ENCODE measurements around the gene OBSCN. TPM values are rescaled to one million over a fixed set of nuclear protein-coding genes. Genes with fewer than 3 reads are reported as not detected.

The OBSCN gene
- total and polyA plus RNA-seq, 2 donors (not counting 3 experiments of a cell fraction or from before 2014, with no cell fraction given): 1.5 to 2.9 TPM

GRCh38 chr1:228325267-228325666, 117.4 kb downstream of the OBSCN start:
- Histone ChIP-seq H3K27me3 (ENCODE audit: control insufficient read depth in 2 of 2, insufficient read depth in 2 of 2, low read length in 2 of 2) (no peaks in the 10 kb centered on the region), H3K9me3 (replicated peaks; ENCODE audit: control insufficient read depth, insufficient read depth, low read length) (no peaks in the 10 kb centered on the region), H3K79me2 (ENCODE audit: control insufficient read depth, insufficient read depth, low read length) (no peaks in the 10 kb centered on the region), H3K27ac (ENCODE audit: insufficient read depth, low read depth, low read length) (no peak overlapping the region), H3K9ac (replicated peaks; ENCODE audit: extremely low read depth, insufficient read depth, low read length) (no peak overlapping the region), H3K9me1 (replicated peaks; ENCODE audit: control insufficient read depth, extremely low read depth, insufficient read depth, low read length) (no peaks in the 10 kb centered on the region), H3K4me3 (replicated peaks in 1 of 3; ENCODE audit: insufficient read depth in 1 of 3, low read depth in 1 of 3, low read length in 3 of 3) (no peak overlapping the region), H2AFZ (ENCODE audit: low read depth, low read length) (no peak overlapping the region), H4K20me1 (replicated peaks; ENCODE audit: control insufficient read depth, extremely low read depth, insufficient read depth, low read length) (no peaks in the 10 kb centered on the region), H3K4me2 (ENCODE audit: insufficient read depth, low read length) (no peak overlapping the region), H3K4me1 (ENCODE audit: control insufficient read depth, extremely low read depth, insufficient read depth, low read length) (no peaks in the 10 kb centered on the region), H3K36me3 (ENCODE audit: control insufficient read depth in 2 of 2, extremely low read depth in 1 of 2, insufficient read depth in 2 of 2, low read length in 2 of 2) (no peaks in the 10 kb centered on the region)
- TF ChIP-seq GATA2 (IDR thresholded peaks at IDR 0.05; ENCODE audit: insufficient read depth, insufficient read length, low read depth, low read length) (no peak), EZH2 (IDR thresholded peaks at IDR 0.05; ENCODE audit: borderline replicate concordance, low read depth, low read length, severe bottlenecking) (no peak), POLR2A (IDR thresholded peaks at IDR 0.05; ENCODE audit: low read depth, low read length) (no peak), JUN (IDR thresholded peaks at IDR 0.05; ENCODE audit: borderline replicate concordance, insufficient read depth, insufficient read length, low read depth) (no peak), CTCF (IDR thresholded peaks at IDR 0.05; ENCODE audit: extremely low read depth in 1 of 2, insufficient read depth in 1 of 2, low read depth in 1 of 2, low read length in 2 of 2) (no peak), MYC (IDR thresholded peaks at IDR 0.05; ENCODE audit: low read depth, low read length) (no peak), FOS (IDR thresholded peaks at IDR 0.05; ENCODE audit: borderline replicate concordance, insufficient read depth, low read length) (no peak), MAX (IDR thresholded peaks at IDR 0.05; ENCODE audit: insufficient read depth, insufficient read length) (no peak), POLR2AphosphoS5 (IDR thresholded peaks at IDR 0.05; ENCODE audit: insufficient read depth, low read depth, low read length) (no peak)
- BruUV-seq (replicated peaks): no TSS peak
- ChIA-PET POLR2A (no interaction called here), CTCF (no interaction called here)
- DNase-seq (ENCODE audit: low read depth, low spot score) (no peak), FAIRE-seq (no peak)
- dilution Hi-C loops (cut with MboI; ENCODE audit: extremely low pct_ligation_motif_present, low sequenced_read_pairs) (no loop called here), intact Hi-C loops (cut with micrococcal nuclease) (no loop called here)
